Measurements from ENCODE around the gene AQP6.

AQP6 gene

DNA sequence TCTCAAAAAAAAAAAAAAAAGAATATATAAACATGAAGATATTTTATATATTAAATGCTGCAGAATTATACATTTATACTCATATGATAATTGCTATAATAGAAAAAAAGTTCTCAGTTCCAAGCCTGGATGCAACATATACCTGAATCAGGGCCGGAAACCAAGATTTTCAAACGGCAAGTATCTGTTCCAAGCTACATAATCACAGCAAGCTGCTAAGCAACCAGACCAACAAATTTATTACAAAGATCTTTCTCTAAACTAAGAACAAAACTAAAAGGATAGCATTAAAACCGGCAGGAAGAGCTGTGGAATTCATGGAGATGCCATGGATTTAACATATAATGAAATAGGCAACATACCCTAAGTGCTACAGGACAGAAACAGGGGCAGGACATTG, 45.4 kb downstream of the AQP6 start:
- POLR2A ChIA-PET = no interaction called here

DNA sequence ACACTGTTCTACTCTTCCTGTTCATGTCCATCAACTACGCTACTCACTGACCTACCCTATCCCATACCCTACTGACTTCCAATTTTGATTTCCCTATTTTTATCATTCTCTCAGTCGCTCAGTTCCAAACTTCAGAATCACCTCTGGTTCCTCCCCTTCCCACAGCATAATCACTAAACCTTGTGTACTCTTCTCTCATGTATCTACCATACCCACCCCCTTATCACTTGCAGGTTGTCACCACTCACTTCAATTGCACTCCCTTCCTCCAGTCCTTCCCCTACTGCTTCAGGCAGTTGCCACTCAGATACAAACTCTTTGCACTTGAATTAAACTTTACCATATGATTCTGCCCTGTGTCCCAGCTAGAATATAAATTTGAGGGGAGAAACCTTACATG, 46.2 kb downstream of the AQP6 start:
- Histone ChIP-seq H3K4me1 (ENCODE audit: control extremely low read depth in 1 of 4, control insufficient read depth in 4 of 4, insufficient read depth in 4 of 4, low read length in 3 of 4) (peaks cover 0 to 4% (median 0%) of the 10 kb centered on the region in 4 experiments), H3K9me3 (ENCODE audit: control extremely low read depth in 1 of 5, control insufficient read depth in 4 of 5, insufficient read depth in 2 of 5, low read depth in 1 of 5, low read length in 4 of 5) (no peaks in the 10 kb centered on the region), H3K4me3 (ENCODE audit: control insufficient read depth in 1 of 7, extremely low read depth in 1 of 7, insufficient read depth in 4 of 7, low read depth in 2 of 7, low read length in 6 of 7) (no peak overlapping the region), H3K27me3 (replicated peaks in 2 of 5; ENCODE audit: control insufficient read depth in 4 of 5, insufficient read depth in 5 of 5, low read length in 4 of 5) (no peaks in the 10 kb centered on the region), H3K27ac (ENCODE audit: insufficient read depth in 1 of 2, low read depth in 1 of 2, low read length in 2 of 2, poor library complexity in 1 of 2, severe bottlenecking in 2 of 2) (no peak overlapping the region), H3K36me3 (ENCODE audit: control insufficient read depth in 4 of 4, insufficient read depth in 4 of 4, low read length in 3 of 4) (peaks cover 0 to 26% (median 2%) of the 10 kb centered on the region in 4 experiments)
- DNase-seq = no peak
- 94% methylated on average over 2 of the region's 2 CpGs for WGBS (ENCODE audit: insufficient coverage)
- CTCF ChIA-PET = interaction anchor here (1.0 to 4.1 kb wide), 6 partner anchors 13 to 53 kb away, joined by 3 to 20 read pairs (median 4); no protein-coding TSS in a partner anchor
- POLR2A ChIA-PET = no interaction called here

More for the DNA sequence above, 45.4 kb downstream of the AQP6 start:
- Histone ChIP-seq H3K27ac (ENCODE audit: insufficient read depth in 1 of 2, low read depth in 1 of 2, low read length in 2 of 2, poor library complexity in 1 of 2, severe bottlenecking in 2 of 2) (no peak overlapping the region), H3K27me3 (replicated peaks in 2 of 5; ENCODE audit: control insufficient read depth in 4 of 5, insufficient read depth in 5 of 5, low read length in 4 of 5) (no peaks in the 10 kb centered on the region), H3K4me3 (ENCODE audit: control insufficient read depth in 1 of 7, extremely low read depth in 1 of 7, insufficient read depth in 4 of 7, low read depth in 2 of 7, low read length in 6 of 7) (no peak overlapping the region), H3K9me3 (ENCODE audit: control extremely low read depth in 1 of 5, control insufficient read depth in 4 of 5, insufficient read depth in 2 of 5, low read depth in 1 of 5, low read length in 4 of 5) (no peaks in the 10 kb centered on the region), H3K36me3 (ENCODE audit: control insufficient read depth in 4 of 4, insufficient read depth in 4 of 4, low read length in 3 of 4) (peaks cover 0 to 33% (median 8%) of the 10 kb centered on the region in 4 experiments), H3K4me1 (ENCODE audit: control extremely low read depth in 1 of 4, control insufficient read depth in 4 of 4, insufficient read depth in 4 of 4, low read length in 3 of 4) (peaks cover 0 to 4% (median 0%) of the 10 kb centered on the region in 4 experiments)
- CTCF ChIA-PET = interaction anchor here (1.0 to 4.1 kb wide), 7 partner anchors 14 to 53 kb away, joined by 3 to 20 read pairs (median 4); no protein-coding TSS in a partner anchor
- no CpG with 5 or more reads among the region's 3 CpGs for WGBS (ENCODE audit: insufficient coverage)
- no peak for DNase-seq

DNA sequence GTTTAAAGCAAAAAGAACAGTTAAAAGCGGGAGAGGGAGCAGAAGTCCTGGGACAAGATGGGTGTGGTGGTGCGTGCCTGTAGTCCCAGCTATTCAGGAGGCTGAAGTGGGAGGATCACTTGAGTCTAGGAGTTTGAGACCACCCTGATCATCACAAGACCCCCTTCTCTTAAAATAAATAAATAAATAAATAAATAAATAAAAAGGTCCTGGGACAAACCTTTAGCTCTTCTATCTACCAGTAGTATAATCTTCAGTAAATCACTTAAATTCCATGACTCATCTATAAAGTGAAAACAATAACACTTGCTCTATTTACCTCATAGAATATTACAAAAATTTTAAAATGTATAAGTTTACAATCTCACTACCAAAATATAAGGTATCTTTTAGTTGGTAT, 46.8 kb downstream of the AQP6 start:
- peaks cover 3 to 7% (median 4%) of the 10 kb centered on the region in 4 experiments for H3K4me1 ChIP-seq (ENCODE audit: control extremely low read depth in 1 of 4, control insufficient read depth in 4 of 4, insufficient read depth in 4 of 4, low read length in 3 of 4)
- peaks cover 0 to 21% (median 2%) of the 10 kb centered on the region in 4 experiments for H3K36me3 ChIP-seq (ENCODE audit: control insufficient read depth in 4 of 4, insufficient read depth in 4 of 4, low read length in 3 of 4)
- no peak overlapping the region for H3K27ac ChIP-seq (ENCODE audit: insufficient read depth in 1 of 2, low read depth in 1 of 2, low read length in 2 of 2, poor library complexity in 1 of 2, severe bottlenecking in 2 of 2)
- H3K27me3 ChIP-seq (replicated peaks in 2 of 5; ENCODE audit: control insufficient read depth in 4 of 5, insufficient read depth in 5 of 5, low read length in 4 of 5) = no peaks in the 10 kb centered on the region
- no peak for DNase-seq
- WGBS (ENCODE audit: insufficient coverage) = no CpG with 5 or more reads among the region's 2 CpGs
- ChIA-PET CTCF (interaction anchor here (1.2 to 4.1 kb wide), 4 partner anchors 19 to 53 kb away, joined by 3 to 20 read pairs (median 4); no protein-coding TSS in a partner anchor), POLR2A (no interaction called here)
- no peaks in the 10 kb centered on the region for H3K9me3 ChIP-seq (ENCODE audit: control extremely low read depth in 1 of 5, control insufficient read depth in 4 of 5, insufficient read depth in 2 of 5, low read depth in 1 of 5, low read length in 4 of 5)
- no peak overlapping the region for H3K4me3 ChIP-seq (ENCODE audit: control insufficient read depth in 1 of 7, extremely low read depth in 1 of 7, insufficient read depth in 4 of 7, low read depth in 2 of 7, low read length in 6 of 7)

DNA sequence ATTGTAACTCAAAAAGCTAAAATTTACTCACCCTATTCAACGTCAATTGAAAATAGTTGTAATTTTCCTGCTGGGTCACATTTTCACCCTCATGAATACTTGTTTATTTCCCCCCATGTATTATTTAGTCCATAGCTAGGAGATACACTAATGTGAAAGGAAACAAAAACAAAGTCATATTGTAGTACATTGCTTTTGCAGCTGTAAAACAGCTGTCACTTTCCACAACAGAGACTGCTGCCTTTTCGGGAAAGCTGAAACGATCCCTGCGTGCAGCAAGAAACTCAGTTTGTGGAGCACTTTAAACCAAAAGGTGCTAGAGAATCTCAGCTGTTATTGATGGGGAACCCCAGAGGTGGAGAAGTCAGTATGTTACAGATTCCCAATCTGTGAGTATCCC, 48.3 kb downstream of the AQP6 start:
- ChIA-PET CTCF (interaction anchor here (1.0 to 4.1 kb wide), 6 partner anchors 15 to 55 kb away, joined by 3 to 20 read pairs (median 4); no protein-coding TSS in a partner anchor), POLR2A (no interaction called here)
- Histone ChIP-seq H3K36me3 (ENCODE audit: control insufficient read depth in 4 of 4, insufficient read depth in 4 of 4, low read length in 3 of 4) (peaks cover 0 to 17% (median 0%) of the 10 kb centered on the region in 4 experiments), H3K9me3 (ENCODE audit: control extremely low read depth in 1 of 5, control insufficient read depth in 4 of 5, insufficient read depth in 2 of 5, low read depth in 1 of 5, low read length in 4 of 5) (no peaks in the 10 kb centered on the region), H3K4me3 (ENCODE audit: control insufficient read depth in 1 of 7, extremely low read depth in 1 of 7, insufficient read depth in 4 of 7, low read depth in 2 of 7, low read length in 6 of 7) (no peak overlapping the region), H3K27ac (ENCODE audit: insufficient read depth in 1 of 2, low read depth in 1 of 2, low read length in 2 of 2, poor library complexity in 1 of 2, severe bottlenecking in 2 of 2) (no peak overlapping the region), H3K4me1 (ENCODE audit: control extremely low read depth in 1 of 4, control insufficient read depth in 4 of 4, insufficient read depth in 4 of 4, low read length in 3 of 4) (peaks cover 7 to 15% (median 11%) of the 10 kb centered on the region in 4 experiments), H3K27me3 (replicated peaks in 2 of 5; ENCODE audit: control insufficient read depth in 4 of 5, insufficient read depth in 5 of 5, low read length in 4 of 5) (no peaks in the 10 kb centered on the region)
- 100% methylated on average over 3 of the region's 4 CpGs for WGBS (ENCODE audit: insufficient coverage)
- no peak for DNase-seq

DNA sequence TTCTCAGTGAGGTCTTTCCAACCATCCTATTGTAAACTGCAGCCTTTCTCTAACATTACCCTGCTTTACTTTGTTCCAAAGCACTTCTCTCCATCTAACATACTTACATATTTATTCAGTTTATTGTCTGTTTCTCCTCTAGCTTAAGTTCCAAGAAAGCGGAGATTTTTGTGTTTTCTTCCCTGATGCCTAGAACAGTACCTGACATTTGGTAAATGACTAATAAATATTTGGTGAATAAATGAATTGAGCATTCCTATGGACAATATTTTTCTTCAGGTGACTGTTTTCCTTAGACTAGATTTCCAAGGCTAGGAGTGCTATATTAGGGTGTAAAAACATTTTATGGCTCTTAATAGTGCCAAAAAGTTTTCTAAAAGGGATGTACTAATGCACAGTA, 50.2 kb downstream of the AQP6 start:
- no peaks in the 10 kb centered on the region for H3K9me3 ChIP-seq (ENCODE audit: control extremely low read depth in 1 of 5, control insufficient read depth in 4 of 5, insufficient read depth in 2 of 5, low read depth in 1 of 5, low read length in 4 of 5)
- H3K36me3 ChIP-seq (ENCODE audit: control insufficient read depth in 4 of 4, insufficient read depth in 4 of 4, low read length in 3 of 4) = peaks cover 0 to 7% (median 0%) of the 10 kb centered on the region in 4 experiments
- H3K4me3 ChIP-seq (ENCODE audit: control insufficient read depth in 1 of 7, extremely low read depth in 1 of 7, insufficient read depth in 4 of 7, low read depth in 2 of 7, low read length in 6 of 7) = no peak overlapping the region
- ChIA-PET POLR2A (no interaction called here), CTCF (no interaction called here)
- peaks cover 8 to 16% (median 10%) of the 10 kb centered on the region in 4 experiments for H3K4me1 ChIP-seq (ENCODE audit: control extremely low read depth in 1 of 4, control insufficient read depth in 4 of 4, insufficient read depth in 4 of 4, low read length in 3 of 4)
- no CpG with 5 or more reads among the region's 1 CpG for WGBS (ENCODE audit: insufficient coverage)
- DNase-seq = no peak
- no peaks in the 10 kb centered on the region for H3K27me3 ChIP-seq (replicated peaks in 2 of 5; ENCODE audit: control insufficient read depth in 4 of 5, insufficient read depth in 5 of 5, low read length in 4 of 5)
- H3K27ac ChIP-seq (ENCODE audit: insufficient read depth in 1 of 2, low read depth in 1 of 2, low read length in 2 of 2, poor library complexity in 1 of 2, severe bottlenecking in 2 of 2) = no peak overlapping the region

DNA sequence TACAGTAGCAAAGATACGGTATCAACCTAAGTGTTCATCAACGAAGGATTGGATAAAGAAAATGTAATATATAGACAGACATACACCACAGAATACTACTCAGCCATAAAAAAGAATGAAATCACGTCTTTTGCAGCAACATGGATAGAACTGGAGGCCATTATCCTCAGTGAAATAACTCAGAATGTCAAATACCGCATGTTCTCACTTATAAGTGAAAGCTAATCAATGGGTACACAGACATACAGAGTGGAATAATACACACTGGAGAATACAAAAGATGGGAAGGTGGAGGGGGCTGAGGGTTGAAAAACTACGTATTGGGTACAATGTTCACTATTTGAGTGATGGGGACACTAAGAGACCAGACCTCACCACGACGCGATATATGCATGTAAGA, 51.5 kb downstream of the AQP6 start:
- Histone ChIP-seq H3K27ac (ENCODE audit: insufficient read depth in 1 of 2, low read depth in 1 of 2, low read length in 2 of 2, poor library complexity in 1 of 2, severe bottlenecking in 2 of 2) (peak overlapping the region in 1 of 2 experiments; percentile 64), H3K27me3 (replicated peaks in 2 of 5; ENCODE audit: control insufficient read depth in 4 of 5, insufficient read depth in 5 of 5, low read length in 4 of 5) (no peaks in the 10 kb centered on the region), H3K9me3 (ENCODE audit: control extremely low read depth in 1 of 5, control insufficient read depth in 4 of 5, insufficient read depth in 2 of 5, low read depth in 1 of 5, low read length in 4 of 5) (no peaks in the 10 kb centered on the region), H3K36me3 (ENCODE audit: control insufficient read depth in 4 of 4, insufficient read depth in 4 of 4, low read length in 3 of 4) (peaks cover 0 to 7% (median 0%) of the 10 kb centered on the region in 4 experiments), H3K4me3 (ENCODE audit: control insufficient read depth in 1 of 7, extremely low read depth in 1 of 7, insufficient read depth in 4 of 7, low read depth in 2 of 7, low read length in 6 of 7) (peak overlapping the region in 5 of 7 experiments; percentile 81 to 98 (median 96)), H3K4me1 (ENCODE audit: control extremely low read depth in 1 of 4, control insufficient read depth in 4 of 4, insufficient read depth in 4 of 4, low read length in 3 of 4) (peaks cover 8 to 16% (median 10%) of the 10 kb centered on the region in 4 experiments)
- DNase-seq = no peak
- ChIA-PET CTCF (interaction anchor here (0.7 to 2.5 kb wide), 3 partner anchors 12 to 15 kb away, joined by 3 to 13 read pairs (median 11); no protein-coding TSS in a partner anchor), POLR2A (no interaction called here)
- 100% methylated on average over 1 of the region's 8 CpGs for WGBS (ENCODE audit: insufficient coverage)

DNA sequence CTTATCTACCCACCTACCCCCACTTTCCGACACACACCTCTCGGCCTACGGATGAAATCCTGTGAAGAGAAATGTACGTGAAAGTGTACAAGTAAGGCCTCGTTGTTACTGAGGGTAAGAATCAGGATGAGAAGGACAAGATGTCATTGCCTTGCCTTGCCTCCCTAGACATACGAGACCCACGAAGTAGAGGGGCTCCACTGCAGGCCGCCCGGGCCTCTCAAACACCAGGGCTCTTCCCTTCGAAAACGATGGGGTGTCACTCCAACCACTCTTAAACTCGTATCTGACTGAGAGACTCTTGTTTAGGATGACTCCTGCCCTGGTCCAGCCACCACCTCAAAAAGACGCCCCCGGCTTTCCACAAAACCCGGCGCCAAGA, 52.0 kb downstream of the AQP6 start:
- peak overlapping the region in 1 of 2 experiments; percentile 64 for H3K27ac ChIP-seq (ENCODE audit: insufficient read depth in 1 of 2, low read depth in 1 of 2, low read length in 2 of 2, poor library complexity in 1 of 2, severe bottlenecking in 2 of 2)
- DNase-seq = peak in 2 of 3 donors; percentile 28 to 37
- peaks cover 0 to 7% (median 0%) of the 10 kb centered on the region in 4 experiments for H3K36me3 ChIP-seq (ENCODE audit: control insufficient read depth in 4 of 4, insufficient read depth in 4 of 4, low read length in 3 of 4)
- H3K9me3 ChIP-seq (ENCODE audit: control extremely low read depth in 1 of 5, control insufficient read depth in 4 of 5, insufficient read depth in 2 of 5, low read depth in 1 of 5, low read length in 4 of 5) = no peaks in the 10 kb centered on the region
- 2% methylated on average over 11 of the region's 16 CpGs for WGBS (ENCODE audit: insufficient coverage)
- no peaks in the 10 kb centered on the region for H3K27me3 ChIP-seq (replicated peaks in 2 of 5; ENCODE audit: control insufficient read depth in 4 of 5, insufficient read depth in 5 of 5, low read length in 4 of 5)
- ChIA-PET CTCF (interaction anchor here (0.6 to 2.5 kb wide), 5 partner anchors 11 to 1168 kb away, joined by 4 to 13 read pairs (median 6); no protein-coding TSS in a partner anchor), POLR2A (interaction anchor here (0.6 kb wide), 1 partner anchor 366 kb away, joined by 3 read pairs; no protein-coding TSS in a partner anchor)
- H3K4me3 ChIP-seq (ENCODE audit: control insufficient read depth in 1 of 7, extremely low read depth in 1 of 7, insufficient read depth in 4 of 7, low read depth in 2 of 7, low read length in 6 of 7) = peak overlapping the region; percentile 62 to 98 (median 89)
- peaks cover 8 to 16% (median 10%) of the 10 kb centered on the region in 4 experiments for H3K4me1 ChIP-seq (ENCODE audit: control extremely low read depth in 1 of 4, control insufficient read depth in 4 of 4, insufficient read depth in 4 of 4, low read length in 3 of 4)
